Heart left ventricle (tissue), 16 donors: ENCODE results near the gene SORCS2. TPM values are rescaled to one million over a fixed set of nuclear protein-coding genes. Genes with fewer than 3 reads are reported as not detected.

Source experiments
- ATAC-seq, 4 donors: fragments of 200-7000 bp; cut with Tn5 transposase; one replicate each; pipeline ENCODE4 v1.9.1; 2020 to 2022; ENCODE audit warnings: moderate library complexity in 4 of 4, mild to moderate bottlenecking in 3 of 4, moderate number of reproducible peaks in 1 of 4
- DNase-seq, 5 donors: peaks; one replicate each; pipeline ENCODE4 v3.0.0-alpha.2; 2020
- H3K27ac ChIP-seq, 12 donors: fragments of 200-600 bp; sonication (generic) in 4 of 12; one replicate each; pipeline versions ENCODE4 v1.5.0 to v1.8.0; 2016 to 2022; ENCODE audit warnings: mild to moderate bottlenecking in 2 of 12
- H3K27me3 ChIP-seq, 9 donors: fragments of 200-600 bp; sonication (generic) in 2 of 9; one replicate each; pipeline versions ENCODE4 v1.5.1 to v1.8.0; 2016 to 2022; ENCODE audit warnings: mild to moderate bottlenecking in 3 of 9
- H3K36me3 ChIP-seq, 9 donors: fragments of 200-600 bp; sonication (generic) in 2 of 9; one replicate each; pipeline versions ENCODE4 v1.5.0 to v1.8.0; 2018 to 2022; ENCODE audit warnings: mild to moderate bottlenecking in 2 of 9
- H3K4me1 ChIP-seq, 12 donors: fragments of 200-600 bp; sonication (generic) in 4 of 12; one replicate each; pipeline versions ENCODE4 v1.5.0 to v1.8.0; 2016 to 2022; ENCODE audit warnings: mild to moderate bottlenecking in 3 of 12
- H3K4me3 ChIP-seq, 12 donors: fragments of 200-600 bp; sonication (generic) in 4 of 12; one replicate each; pipeline versions ENCODE4 v1.5.0 to v1.8.0; 2017 to 2022; ENCODE audit warnings: mild to moderate bottlenecking in 9 of 12, moderate library complexity in 4 of 12
- H3K9me3 ChIP-seq, 12 donors: fragments of 200-600 bp; sonication (generic) in 4 of 12; one replicate each; pipeline versions ENCODE4 v1.5.0 to v1.8.0; 2016 to 2022; ENCODE audit warnings: mild to moderate bottlenecking in 1 of 12
- POLR2A ChIP-seq, 2 donors: fragments of 450-650 bp; IDR thresholded peaks; one replicate each; pipeline ENCODE4 v1.6.1; 2017; ENCODE audit warnings: antibody characterized with exemption in 2 of 2, mild to moderate bottlenecking in 2 of 2, moderate library complexity in 2 of 2
- WGBS, 4 donors: extraction: QIAGEN DNeasy Blood & Tissue Kit in 2 of 4; methylation state at CpG; one replicate each; pipeline versions ENCODE4 v1.1.5 to v1.1.7; 2013 to 2018; 5-methylcytosine and 5-hydroxymethylcytosine counted together
- intact Hi-C, 10 donors: fragments of 100-400 bp; cut with DNase I; formaldehyde crosslinking; loops; one replicate each; pipeline versions ENCODE4 v1.11.1 to v1.14.2; 2022
- polyA plus RNA-seq, 2 donors: library from polyadenylated mRNA; stranded (reverse); fragments of 200-250 nt; gene quantifications; one replicate each; pipeline ENCODE4 v1.2.3, GENCODE V29; 2013
- total RNA-seq, 9 donors: library from RNA; depleted of rRNA in 2 of 9; stranded (reverse); fragments of >200 nt in 2 of 9; fragmentation: NEBNext Ultra II Directional in 3 of 9; extraction: Animal tissue kit (Norgen Biotek cat#: 25700) in 3 of 9; gene quantifications; one replicate each; pipeline versions ENCODE4 v1.1.0 to v1.2.4, GENCODE V29; 2016 to 2023
- TF ChIP-seq, protein P1 (sequence below), 12 donors: fragments of 200-600 bp; sonication (generic) in 4 of 12; IDR thresholded peaks; one replicate each; pipeline versions ENCODE4 v1.5.0 to v1.8.0; 2018 to 2022; ENCODE audit warnings: antibody characterized with exemption in 12 of 12, mild to moderate bottlenecking in 5 of 12
- donor health status: ischemic (EF 13 %, LVEDD 7.1; RV severe dilation, severe dysfunction).
- donor health status: healthy with polysubstance abuse.
- donor health status: DM: no; HTN: yes; CAD: no.
- donor health status: DM: no; HTN: no; CAD: no.
- donor health status: ischemic (EF 25% LVEDD 6.9; RV normal size, moderate dysfunction).
- donor health status: ischemic (EF 25% LVEDD 5.7; RV mildly dilated, moderate dysfunction).
- donor health status: healthy.
- donor health status: DM: yes; HTN: yes; CAD: no.
- donor health status: ischemic (EF 35%, LVEDD 5.7; RV mildly dilated, moderate dysfunction).
- donor health status: nonischemic (EF 11% LVEDD 7.7; RV severe dilation, severe dysfunction).
- donor health status: DM: yes; HTN: yes; CAD: no.
- donor health status: PGD.
- donor health status: ischemic (EF 29% LVEDD 5.4; RV normal size, mild dysfunction).
- donor health status: nonischemic (EF 23%, LVEDD 6.1; RV moderate dilation, normal function).

The SORCS2 gene
- total and polyA plus RNA-seq, 11 donors = 0.28 to 5.5 (median 2.4) TPM

DNA sequence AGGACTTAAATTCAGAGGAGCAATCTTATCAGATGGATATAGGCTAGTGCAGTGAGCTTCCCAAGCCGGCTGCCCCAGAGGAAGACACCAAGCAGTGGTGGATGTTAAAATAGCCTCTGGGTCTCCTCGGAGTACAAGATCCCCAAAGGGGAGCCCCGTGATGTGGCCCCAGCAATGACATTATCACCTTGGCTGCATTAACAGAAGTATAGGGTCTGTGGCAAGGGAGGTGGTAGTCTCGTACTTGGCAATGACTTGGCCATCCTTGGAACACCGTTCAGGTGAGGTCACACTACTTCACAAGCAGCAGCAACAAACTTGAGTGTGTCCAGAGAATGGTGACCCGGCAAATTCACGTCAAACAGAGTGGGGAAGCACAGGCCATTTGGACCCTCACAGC lies 174.6 kb downstream of the SORCS2 start:
- H3K27ac ChIP-seq = no peak overlapping the region
- ATAC-seq (no peak), DNase-seq (no peak)
- H3K27me3 ChIP-seq = peaks cover 0 to 17% (median 0%) of the 10 kb centered on the region in 9 donors
- no peaks in the 10 kb centered on the region for H3K36me3 ChIP-seq
- peaks cover 0 to 17% (median 10%) of the 10 kb centered on the region in 12 donors for H3K4me1 ChIP-seq
- no peaks in the 10 kb centered on the region for H3K9me3 ChIP-seq
- intact Hi-C loops = no loop called here
- 75 to 83% (median 82%) methylated on average over 5 to 7 of the region's 7 CpGs for WGBS, 4 donors
- TF ChIP-seq, protein P1, sequence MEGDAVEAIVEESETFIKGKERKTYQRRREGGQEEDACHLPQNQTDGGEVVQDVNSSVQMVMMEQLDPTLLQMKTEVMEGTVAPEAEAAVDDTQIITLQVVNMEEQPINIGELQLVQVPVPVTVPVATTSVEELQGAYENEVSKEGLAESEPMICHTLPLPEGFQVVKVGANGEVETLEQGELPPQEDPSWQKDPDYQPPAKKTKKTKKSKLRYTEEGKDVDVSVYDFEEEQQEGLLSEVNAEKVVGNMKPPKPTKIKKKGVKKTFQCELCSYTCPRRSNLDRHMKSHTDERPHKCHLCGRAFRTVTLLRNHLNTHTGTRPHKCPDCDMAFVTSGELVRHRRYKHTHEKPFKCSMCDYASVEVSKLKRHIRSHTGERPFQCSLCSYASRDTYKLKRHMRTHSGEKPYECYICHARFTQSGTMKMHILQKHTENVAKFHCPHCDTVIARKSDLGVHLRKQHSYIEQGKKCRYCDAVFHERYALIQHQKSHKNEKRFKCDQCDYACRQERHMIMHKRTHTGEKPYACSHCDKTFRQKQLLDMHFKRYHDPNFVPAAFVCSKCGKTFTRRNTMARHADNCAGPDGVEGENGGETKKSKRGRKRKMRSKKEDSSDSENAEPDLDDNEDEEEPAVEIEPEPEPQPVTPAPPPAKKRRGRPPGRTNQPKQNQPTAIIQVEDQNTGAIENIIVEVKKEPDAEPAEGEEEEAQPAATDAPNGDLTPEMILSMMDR (IDR thresholded peaks at IDR 0.05) = no peak
- TF ChIP-seq POLR2A (IDR thresholded peaks at IDR 0.05) = no peak
- no peak overlapping the region for H3K4me3 ChIP-seq

DNA sequence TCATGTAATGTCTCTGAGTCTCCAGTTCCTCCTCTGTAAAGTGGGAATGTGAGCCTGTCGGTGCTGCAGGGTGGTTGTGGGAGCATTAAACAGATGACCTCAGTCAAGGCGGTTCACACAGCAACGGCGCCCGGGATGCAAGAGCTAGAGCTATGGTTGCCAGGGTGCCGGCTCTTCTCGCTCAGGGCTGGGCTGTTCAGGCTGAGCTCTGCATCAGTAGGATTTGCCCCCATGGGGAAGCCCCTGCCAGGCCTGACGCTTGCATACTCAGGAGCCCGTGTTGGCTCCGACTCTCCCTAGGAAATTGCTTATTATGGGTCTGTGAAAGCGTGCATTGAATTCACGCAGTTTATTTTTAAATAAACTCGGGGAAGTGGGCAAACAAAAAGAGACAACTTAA lies 175.1 kb downstream of the SORCS2 start:
- no peaks in the 10 kb centered on the region for H3K36me3 ChIP-seq
- no peak overlapping the region for H3K4me3 ChIP-seq
- TF ChIP-seq, protein P1 (IDR thresholded peaks at IDR 0.05) = no peak
- TF ChIP-seq POLR2A (IDR thresholded peaks at IDR 0.05) = no peak
- H3K9me3 ChIP-seq = no peaks in the 10 kb centered on the region
- ATAC-seq (no peak), DNase-seq (peak in 1 of 5 donors; percentile 14)
- WGBS, 4 donors = 74 to 82% (median 77%) methylated on average over 13 of the region's 13 CpGs
- H3K27ac ChIP-seq = no peak overlapping the region
- intact Hi-C loops = no loop called here
- peaks cover 0 to 16% (median 8%) of the 10 kb centered on the region in 12 donors for H3K4me1 ChIP-seq
- H3K27me3 ChIP-seq = peaks cover 0 to 17% (median 0%) of the 10 kb centered on the region in 9 donors

DNA sequence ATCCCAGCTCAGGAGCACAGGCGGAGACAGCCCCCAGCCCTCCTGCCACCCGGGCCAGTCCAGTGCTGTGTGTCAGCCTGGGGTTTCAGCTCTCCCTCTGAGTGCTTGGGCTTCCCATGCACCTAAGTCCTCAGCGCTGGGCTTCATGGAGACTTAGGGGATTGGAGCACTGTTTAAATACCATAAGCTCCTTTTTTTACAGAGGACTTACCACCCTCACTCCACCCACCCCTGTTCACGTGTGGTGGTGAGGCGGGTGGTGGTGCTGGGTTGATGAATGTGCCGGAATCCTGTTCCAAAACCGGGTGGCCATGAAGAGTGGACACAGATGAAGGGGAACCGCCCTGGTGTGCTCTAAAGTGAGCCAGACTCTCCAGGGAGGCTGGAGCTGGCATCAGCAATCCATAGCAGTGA lies 175.5 kb downstream of the SORCS2 start:
- intact Hi-C loops = no loop called here
- Histone ChIP-seq H3K27ac (no peak overlapping the region), H3K27me3 (peaks cover 0 to 17% (median 0%) of the 10 kb centered on the region in 9 donors), H3K9me3 (no peaks in the 10 kb centered on the region), H3K4me1 (peaks cover 0 to 16% (median 8%) of the 10 kb centered on the region in 12 donors), H3K4me3 (no peak overlapping the region), H3K36me3 (no peaks in the 10 kb centered on the region)
- ATAC-seq (no peak), DNase-seq (no peak)
- WGBS, 4 donors = 74 to 76% (median 76%) methylated on average over 8 of the region's 8 CpGs
- TF ChIP-seq, protein P1 (IDR thresholded peaks at IDR 0.05) = no peak
- TF ChIP-seq POLR2A (IDR thresholded peaks at IDR 0.05) = no peak

DNA sequence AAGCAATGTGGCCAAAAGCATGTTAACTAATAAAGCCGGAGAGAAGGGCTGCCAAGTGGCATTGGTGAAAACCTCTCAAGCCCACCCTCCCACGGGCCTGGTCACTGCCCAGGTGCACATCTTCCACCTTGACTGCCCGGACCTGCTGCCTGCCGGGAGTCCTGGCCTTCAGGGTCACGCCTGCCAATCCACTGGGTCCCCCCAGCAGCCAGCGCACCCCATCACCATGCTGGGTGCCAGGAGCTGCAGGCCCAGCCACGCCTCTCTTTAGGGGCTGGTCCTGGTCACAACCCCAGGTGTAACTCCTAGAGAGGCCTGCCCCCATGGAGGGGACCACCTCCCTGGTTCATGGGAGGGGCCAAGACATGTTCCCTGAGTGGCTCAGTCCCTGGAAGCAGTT lies 176.0 kb downstream of the SORCS2 start:
- ATAC-seq (no peak), DNase-seq (peak in 1 of 5 donors; percentile 45)
- H3K4me1 ChIP-seq = peaks cover 0 to 16% (median 8%) of the 10 kb centered on the region in 12 donors
- H3K27me3 ChIP-seq = peaks cover 0 to 17% (median 0%) of the 10 kb centered on the region in 9 donors
- no peak for TF ChIP-seq POLR2A (IDR thresholded peaks at IDR 0.05)
- TF ChIP-seq, protein P1 (IDR thresholded peaks at IDR 0.05) = no peak
- intact Hi-C loops = no loop called here
- H3K9me3 ChIP-seq = no peaks in the 10 kb centered on the region
- H3K27ac ChIP-seq = no peak overlapping the region
- H3K36me3 ChIP-seq = no peaks in the 10 kb centered on the region
- H3K4me3 ChIP-seq = no peak overlapping the region
- WGBS, 4 donors = 84 to 96% (median 84%) methylated on average over 6 to 7 of the region's 7 CpGs
